Smooth muscle cell (in vitro differentiated cells): ENCODE measurements around the gene SMIM36. TPM values are rescaled to one million over a fixed set of nuclear protein-coding genes. Genes with fewer than 3 reads are reported as not detected.

Experiments
- DNase-seq: peaks from one replicate; lab custom pipeline; 2025; ENCODE audit not compliant: unreplicated experiment; lab: John Stamatoyannopoulos, UW
- H2AFZ ChIP-seq: fragments of 200-600 bp; sonication (generic); 2 replicates; pipeline ENCODE4 v1.6.0; 2016; ENCODE audit warnings: antibody characterized with exemption, low read depth, mild to moderate bottlenecking
- H3F3A ChIP-seq: fragments of 200-600 bp; sonication (generic); 2 replicates; pipeline ENCODE4 v1.6.0; 2017; ENCODE audit warnings: antibody characterized with exemption, low read depth
- H3K27ac ChIP-seq: fragments of 200-600 bp; sonication (generic); 2 replicates; pipeline ENCODE4 v1.5.1; 2016; ENCODE audit warnings: low read depth, mild to moderate bottlenecking
- H3K27me3 ChIP-seq: fragments of 200-600 bp; sonication (generic); 2 replicates; pipeline ENCODE4 v1.6.1; 2016; ENCODE audit warnings: low read depth, mild to moderate bottlenecking
- H3K36me3 ChIP-seq: fragments of 200-600 bp; sonication (generic); 2 replicates; pipeline ENCODE4 v1.5.1; 2016; ENCODE audit warnings: low read depth
- H3K4me1 ChIP-seq: fragments of 200-600 bp; sonication (generic); 2 replicates; pipeline ENCODE4 v1.5.1; 2016; ENCODE audit warnings: low read depth
- H3K4me2 ChIP-seq: fragments of 200-600 bp; sonication (generic); 2 replicates; pipeline ENCODE4 v1.6.0; 2016; ENCODE audit warnings: mild to moderate bottlenecking
- H3K4me3 ChIP-seq: fragments of 200-600 bp; sonication (generic); 2 replicates; pipeline ENCODE4 v1.5.1; 2016; ENCODE audit warnings: mild to moderate bottlenecking
- H3K79me2 ChIP-seq: fragments of 200-600 bp; sonication (generic); 2 replicates; pipeline ENCODE4 v1.6.0; 2016; ENCODE audit warnings: low read depth, mild to moderate bottlenecking
- H3K9ac ChIP-seq: fragments of 200-600 bp; sonication (generic); 2 replicates; pipeline ENCODE4 v1.6.0; 2016; ENCODE audit warnings: low read depth
- H3K9me3 ChIP-seq: fragments of 200-600 bp; sonication (generic); replicated peaks from 2 replicates; pipeline ENCODE4 v1.5.1; 2016; ENCODE audit warnings: low read depth
- H4K20me1 ChIP-seq: fragments of 200-600 bp; sonication (generic); 2 replicates; pipeline ENCODE4 v1.6.0; 2016; ENCODE audit warnings: low read depth
- CTCF ChIP-seq: fragments of 200-600 bp; sonication (generic); IDR thresholded peaks from 2 replicates; pipeline ENCODE4 v1.5.1; 2017; ENCODE audit warnings: borderline replicate concordance, mild to moderate bottlenecking, antibody characterized with exemption; ENCODE audit not compliant: insufficient read depth, poor library complexity, severe bottlenecking
- WGBS: methylation state at CpG from one replicate; pipeline ENCODE4 v1.1.7; 2016; ENCODE audit warnings: low lambda C conversion rate; 5-methylcytosine and 5-hydroxymethylcytosine counted together
- polyA plus RNA-seq: library from polyadenylated mRNA; unstranded; fragments of >200 nt; fragmentation: Nextera tagmentation; extraction: Ambion mirVana; gene quantifications from 2 replicates; pipeline ENCODE4 v1.2.1, GENCODE V29; 2016
- total RNA-seq: library from RNA; depleted of rRNA; stranded (reverse); fragments of >200 nt; gene quantifications from 2 replicates; pipeline ENCODE4 v1.2.3, GENCODE V29; 2014

The SMIM36 gene
- total and polyA plus RNA-seq, 2 experiments from 2014 or later: not detected

GRCh38 chr17:55452139-55452790 lies 59.0 kb downstream of the SMIM36 start:
- Histone ChIP-seq H3K9ac (no peak overlapping the region), H3K4me1 (no peaks in the 10 kb centered on the region), H3K79me2 (no peaks in the 10 kb centered on the region), H3F3A (peaks cover 21% of the 10 kb centered on the region), H3K4me2 (peak overlapping the region; percentile 20), H4K20me1 (no peaks in the 10 kb centered on the region), H3K4me3 (no peak overlapping the region), H3K27ac (peak overlapping the region; percentile 52), H3K36me3 (no peaks in the 10 kb centered on the region), H2AFZ (no peak overlapping the region), H3K9me3 (no peaks in the 10 kb centered on the region), H3K27me3 (no peaks in the 10 kb centered on the region)
- TF ChIP-seq CTCF: no peak
- no peak for DNase-seq
- 32% methylated on average over 5 of the region's 5 CpGs for WGBS

GRCh38 chr17:55451758-55452138 lies 59.5 kb downstream of the SMIM36 start:
- no peak for DNase-seq
- Histone ChIP-seq H4K20me1 (no peaks in the 10 kb centered on the region), H2AFZ (no peak overlapping the region), H3K4me2 (no peak overlapping the region), H3K36me3 (no peaks in the 10 kb centered on the region), H3K4me1 (no peaks in the 10 kb centered on the region), H3K9me3 (no peaks in the 10 kb centered on the region), H3K9ac (no peak overlapping the region), H3K27me3 (no peaks in the 10 kb centered on the region), H3K79me2 (no peaks in the 10 kb centered on the region), H3K27ac (no peak overlapping the region), H3F3A (peaks cover 21% of the 10 kb centered on the region), H3K4me3 (no peak overlapping the region)
- no peak for TF ChIP-seq CTCF
- 98% methylated on average over 2 of the region's 2 CpGs for WGBS

- Histone ChIP-seq H3K27me3 (no peaks in the 10 kb centered on the region), H3K4me3 (no peak overlapping the region), H3F3A (peaks cover 21% of the 10 kb centered on the region), H4K20me1 (no peaks in the 10 kb centered on the region), H3K4me2 (no peak overlapping the region), H3K9ac (no peak overlapping the region), H3K9me3 (no peaks in the 10 kb centered on the region), H3K27ac (no peak overlapping the region), H3K79me2 (no peaks in the 10 kb centered on the region), H2AFZ (no peak overlapping the region), H3K36me3 (no peaks in the 10 kb centered on the region), H3K4me1 (no peaks in the 10 kb centered on the region)
- TF ChIP-seq CTCF: no peak
- WGBS: 64% methylated on average over 1 of the region's 1 CpG
- DNase-seq: no peak
Measured at GRCh38 chr17:55451203-55451641, 60.0 kb downstream of the SMIM36 start.

- Histone ChIP-seq H2AFZ (no peak overlapping the region), H4K20me1 (no peaks in the 10 kb centered on the region), H3F3A (peaks cover 21% of the 10 kb centered on the region), H3K36me3 (no peaks in the 10 kb centered on the region), H3K27me3 (no peaks in the 10 kb centered on the region), H3K4me1 (peaks cover under 1% of the 10 kb centered on the region), H3K4me3 (no peak overlapping the region), H3K9me3 (no peaks in the 10 kb centered on the region), H3K27ac (no peak overlapping the region), H3K4me2 (no peak overlapping the region), H3K79me2 (no peaks in the 10 kb centered on the region), H3K9ac (no peak overlapping the region)
- no peak for TF ChIP-seq CTCF
- DNase-seq: no peak
- WGBS: 90% methylated on average over 7 of the region's 7 CpGs
Measured at GRCh38 chr17:55450232-55450825, 60.9 kb downstream of the SMIM36 start.
